MCF 10A (cell line): Measurements from ENCODE around the gene UNG. TPM values are rescaled to one million over a fixed set of nuclear protein-coding genes. Genes with fewer than 3 reads are reported as not detected.
"Not testable (repeated sequence)": the region's sequence is repeated elsewhere in the genome, so short reads cannot be mapped to it uniquely, and the experiment has no call there.

Source experiments
- Bru-seq: library from RNA; stranded (reverse); fragments of 400-500 nt; gene quantifications from one replicate; lab custom pipeline; 2021; lab: Mats Ljungman, UMichigan
- BruChase-seq, 2 experiments: library from RNA; stranded (reverse); fragments of 400-500 nt; gene quantifications; one replicate each; lab custom pipeline; 2021; lab: Mats Ljungman, UMichigan
- BruUV-seq: library from RNA; stranded (reverse); fragments of 400-500 nt; replicated peaks from 2 replicates; lab custom pipeline; 2021; lab: Mats Ljungman, UMichigan
- CTCF ChIA-PET: fragments of 300-600 bp; sonication (Branson Sonifier 250); formaldehyde crosslinking; extraction: SDS; loops from one replicate; lab custom pipeline; 2021; ENCODE audit warnings: antibody characterized with exemption, inconsistent platforms; lab: Yijun Ruan, JAX
- POLR2A ChIA-PET: fragments of 300-600, 350-650 bp; sonication (Branson Sonifier 250); formaldehyde crosslinking; extraction: SDS; loops from one replicate; lab custom pipeline; 2020; ENCODE audit warnings: antibody characterized with exemption, inconsistent platforms; lab: Yijun Ruan, JAX
- DNase-seq: peaks from one replicate; pipeline ENCODE4 v3.0.0-alpha.2; 2018; ENCODE audit not compliant: unreplicated experiment
- H3K27ac Mint-ChIP-seq: one replicate; pipeline ENCODE4 v1.8.0; 2022; ENCODE audit warnings: mild to moderate bottlenecking, low read depth, mixed read lengths; ENCODE audit not compliant: unreplicated experiment
- H3K27me3 Mint-ChIP-seq: one replicate; pipeline ENCODE4 v1.8.0; 2022; ENCODE audit warnings: mixed read lengths; ENCODE audit not compliant: insufficient read depth, unreplicated experiment
- H3K36me3 Mint-ChIP-seq: one replicate; pipeline ENCODE4 v1.8.0; 2022; ENCODE audit warnings: mild to moderate bottlenecking, moderate library complexity, mixed read lengths; ENCODE audit not compliant: insufficient read depth, unreplicated experiment
- H3K4me1 Mint-ChIP-seq: one replicate; pipeline ENCODE4 v1.8.0; 2022; ENCODE audit warnings: mixed read lengths; ENCODE audit not compliant: insufficient read depth, unreplicated experiment
- H3K4me3 Mint-ChIP-seq: one replicate; pipeline ENCODE4 v1.8.0; 2022; ENCODE audit warnings: mild to moderate bottlenecking, moderate library complexity, mixed read lengths; ENCODE audit not compliant: unreplicated experiment
- H3K9me3 Mint-ChIP-seq: one replicate; pipeline ENCODE4 v1.8.0; 2022; ENCODE audit warnings: mixed read lengths; ENCODE audit not compliant: unreplicated experiment
- CTCF ChIP-seq: fragments of 200-600 bp; IDR thresholded peaks from one replicate; pipeline ENCODE4 v1.8.0; 2022; ENCODE audit warnings: antibody characterized with exemption, mild to moderate bottlenecking; ENCODE audit not compliant: unreplicated experiment
- intact Hi-C: fragments of 100-400 bp; cut with micrococcal nuclease; formaldehyde crosslinking; loops from 2 replicates; pipeline ENCODE4 v1.14.1; 2022
- long read RNA-seq: library from polyadenylated mRNA; stranded (forward); transcript quantifications from one replicate; pipeline ENCODE4 v2.0.0, GENCODE V29; 2022
- total RNA-seq: library from RNA; stranded (reverse); gene quantifications from 2 replicates; pipeline ENCODE4 v1.2.3, GENCODE V29; 2022

The UNG gene
- total RNA-seq (10.7 and 13.8 TPM in 2 replicates), Bru-seq, nascent RNA (percentile 51 among the genes with signal in this experiment), BruChase-seq, experiment 1, labeled RNA remaining after a 6-hour chase (percentile 70 among the genes with signal in this experiment), BruChase-seq, experiment 2, labeled RNA remaining after a 2-hour chase (percentile 58 among the genes with signal in this experiment)
- long read RNA-seq, transcript UNG-201 (7 exons, 2,071 nt): minor isoform, 8 of 38 reads
- long read RNA-seq, transcript UNG-202 (6 exons, 2,130 nt): major isoform, 26 of 38 reads
- long read RNA-seq, partial matches to known transcripts: 3 of 38 reads
- long read RNA-seq, other reads (novel, unspliced or antisense): 0 of 38 reads

- peak; percentile 96 for DNase-seq
- POLR2A ChIA-PET: interaction anchor here (0.7 to 3.5 kb wide), 5 partner anchors 14 to 537 kb away, joined by 3 to 25 read pairs (median 4); partner anchors contain the start of genes SART3 and USP30
- Mint-ChIP-seq H3K27ac (peak within 1 kb of the TSS; percentile 87), H3K4me1 (peaks cover 20% of the 10 kb centered on the region), H3K36me3 (peaks cover 29% of the 10 kb centered on the region), H3K4me3 (peak within 1 kb of the TSS; percentile 79), H3K27me3 (no peaks in the 10 kb centered on the region), H3K9me3 (no peaks in the 10 kb centered on the region)
- no peak for TF ChIP-seq CTCF
- intact Hi-C loops: loop anchor here (1.0 to 10.0 kb wide), 3 partner anchors 143 to 288 kb away; partner anchors contain the start of gene SSH1
- BruUV-seq: no TSS peak
- CTCF ChIA-PET: interaction anchor here (1.1 to 4.2 kb wide), 4 partner anchors 11 to 283 kb away, joined by 3 to 35 read pairs (median 14); no protein-coding TSS in a partner anchor
Measured at GRCh38 chr12:109097435-109098182, at the start of gene UNG. Gene UNG (plus strand): TSS chr12:109097597. CDS start chr12:109097680, 83 bp downstream.

GRCh38 chr12:109048706-109049105, 48.7 kb upstream of the UNG start:
- intact Hi-C loops, H3K9me3 Mint-ChIP-seq, DNase-seq, H3K36me3 Mint-ChIP-seq, H3K27ac Mint-ChIP-seq, H3K4me1 Mint-ChIP-seq, H3K4me3 Mint-ChIP-seq, CTCF ChIA-PET, BruUV-seq: not testable (repeated sequence)
- POLR2A ChIA-PET: interaction anchor here (0.6 kb wide), 1 partner anchor 858 kb away, joined by 3 read pairs; no protein-coding TSS in a partner anchor
- H3K27me3 Mint-ChIP-seq: peaks cover 10% of the 10 kb centered on the region

- H3K9me3 Mint-ChIP-seq, BruUV-seq, H3K4me1 Mint-ChIP-seq, H3K27me3 Mint-ChIP-seq, DNase-seq, H3K36me3 Mint-ChIP-seq, H3K4me3 Mint-ChIP-seq, H3K27ac Mint-ChIP-seq, intact Hi-C loops: not testable (repeated sequence)
- POLR2A ChIA-PET: interaction anchor here (0.6 kb wide), 1 partner anchor 479 kb away, joined by 3 read pairs; no protein-coding TSS in a partner anchor
- CTCF ChIA-PET: interaction anchor here (0.6 kb wide), 1 partner anchor 264 kb away, joined by 3 read pairs; no protein-coding TSS in a partner anchor
Measured at GRCh38 chr12:109049794-109050193, 47.6 kb upstream of the UNG start.

GRCh38 chr12:109052097-109052413, 45.3 kb upstream of the UNG start:
- POLR2A ChIA-PET: interaction anchor here (0.6 to 1.7 kb wide), 7 partner anchors 9 to 491 kb away, joined by 3 to 9 read pairs (median 7); partner anchors contain the start of genes SART3, SSH1 and UNG
- CTCF ChIA-PET: interaction anchor here (0.6 kb wide), 1 partner anchor 516 kb away, joined by 3 read pairs; no protein-coding TSS in a partner anchor
- H3K27me3 Mint-ChIP-seq: no peaks in the 10 kb centered on the region
- TSS peak; percentile 89 for BruUV-seq
- H3K4me3 Mint-ChIP-seq: peak overlapping the region; percentile 86
- H3K27ac Mint-ChIP-seq: peak overlapping the region; percentile 90
- peaks cover 12% of the 10 kb centered on the region for H3K36me3 Mint-ChIP-seq
- peaks cover 6% of the 10 kb centered on the region for H3K4me1 Mint-ChIP-seq
- DNase-seq: no peak
- intact Hi-C loops: no loop called here
- TF ChIP-seq CTCF: no peak
- H3K9me3 Mint-ChIP-seq: no peaks in the 10 kb centered on the region
